ENCODE data around the gene TMPRSS6.
A peak's percentile ranks its signal among the peaks of the same experiment; 100 is the strongest.

Gene TMPRSS6

GRCh38 chr22:37025500-37026070 lies 83.9 kb downstream of the TMPRSS6 start:
- Histone ChIP-seq H3K4me1 (ENCODE audit: control insufficient read depth in 1 of 2, insufficient read depth in 1 of 2, low read depth in 1 of 2, low read length in 1 of 2) (peaks cover 3 to 11% of the 10 kb centered on the region in 2 experiments), H3K4me3 (ENCODE audit: low read depth in 1 of 2, low read length in 1 of 2) (no peak overlapping the region), H3K27me3 (no peaks in the 10 kb centered on the region), H3K36me3 (peaks cover 64% of the 10 kb centered on the region), H3K27ac (no peak overlapping the region), H3K9me3 (no peaks in the 10 kb centered on the region)
- no peak for TF ChIP-seq CTCF (IDR thresholded peaks at IDR 0.05)

GRCh38 chr22:37024339-37025157 lies 85.0 kb downstream of the TMPRSS6 start:
- Histone ChIP-seq H3K36me3 (peaks cover 53% of the 10 kb centered on the region), H3K9me3 (no peaks in the 10 kb centered on the region), H3K27me3 (no peaks in the 10 kb centered on the region), H3K27ac (no peak overlapping the region), H3K4me1 (ENCODE audit: control insufficient read depth in 1 of 2, insufficient read depth in 1 of 2, low read depth in 1 of 2, low read length in 1 of 2) (peaks cover 11 to 18% of the 10 kb centered on the region in 2 experiments), H3K4me3 (ENCODE audit: low read depth in 1 of 2, low read length in 1 of 2) (no peak overlapping the region)
- no peak for TF ChIP-seq CTCF (IDR thresholded peaks at IDR 0.05)

- Histone ChIP-seq H3K4me3 (ENCODE audit: low read depth in 1 of 2, low read length in 1 of 2) (no peak overlapping the region), H3K36me3 (peaks cover 46% of the 10 kb centered on the region), H3K4me1 (ENCODE audit: control insufficient read depth in 1 of 2, insufficient read depth in 1 of 2, low read depth in 1 of 2, low read length in 1 of 2) (peaks cover 11 to 19% of the 10 kb centered on the region in 2 experiments), H3K27ac (no peak overlapping the region), H3K9me3 (no peaks in the 10 kb centered on the region), H3K27me3 (no peaks in the 10 kb centered on the region)
- TF ChIP-seq CTCF (IDR thresholded peaks at IDR 0.05), result no peak
These were observed 85.7 kb downstream of the TMPRSS6 start for GRCh38 chr22:37023743-37024338.

GRCh38 chr22:37022483-37023337 lies 86.8 kb downstream of the TMPRSS6 start:
- Histone ChIP-seq H3K27me3 (no peaks in the 10 kb centered on the region), H3K36me3 (peaks cover 38% of the 10 kb centered on the region), H3K27ac (no peak overlapping the region), H3K4me3 (ENCODE audit: low read depth in 1 of 2, low read length in 1 of 2) (no peak overlapping the region), H3K4me1 (ENCODE audit: control insufficient read depth in 1 of 2, insufficient read depth in 1 of 2, low read depth in 1 of 2, low read length in 1 of 2) (peaks cover 22 to 30% of the 10 kb centered on the region in 2 experiments), H3K9me3 (no peaks in the 10 kb centered on the region)
- TF ChIP-seq CTCF (IDR thresholded peaks at IDR 0.05), result no peak

GRCh38 chr22:37021710-37022482 lies 87.6 kb downstream of the TMPRSS6 start:
- peaks cover 33% of the 10 kb centered on the region for H3K36me3 ChIP-seq
- TF ChIP-seq CTCF (IDR thresholded peaks at IDR 0.05), result peak; percentile 70
- no peaks in the 10 kb centered on the region for H3K9me3 ChIP-seq
- no peak overlapping the region for H3K4me3 ChIP-seq (ENCODE audit: low read depth in 1 of 2, low read length in 1 of 2)
- no peak overlapping the region for H3K27ac ChIP-seq
- peaks cover 30 to 37% of the 10 kb centered on the region in 2 experiments for H3K4me1 ChIP-seq (ENCODE audit: control insufficient read depth in 1 of 2, insufficient read depth in 1 of 2, low read depth in 1 of 2, low read length in 1 of 2)
- no peaks in the 10 kb centered on the region for H3K27me3 ChIP-seq
